Measurements from ENCODE around the gene NBEAL2.

Gene NBEAL2

GRCh38 chr3:46987319-46987742 is 7.9 kb downstream of the NBEAL2 start:
- no peak overlapping the region for H3K27ac ChIP-seq (ENCODE audit: extremely low read depth, low read depth, low read length)
- CTCF ChIA-PET: interaction anchor here (0.6 to 1.2 kb wide), 2 partner anchors 12 to 92 kb away, joined by 3 to 5 read pairs; no protein-coding TSS in a partner anchor
- H3K4me1 ChIP-seq (ENCODE audit: control insufficient read depth, insufficient read depth, low read length): no peaks in the 10 kb centered on the region
- no peak for TF ChIP-seq BCL6B (tag by site-specific recombination; IDR thresholded peaks at IDR 0.05)
- TF ChIP-seq SP7 (tag by site-specific recombination; IDR thresholded peaks at IDR 0.05): no peak
- TF ChIP-seq ZNF610 (tag by site-specific recombination; IDR thresholded peaks at IDR 0.05; ENCODE audit: borderline replicate concordance): no peak
- no peak for TF ChIP-seq ZNF777 (tag by site-specific recombination; IDR thresholded peaks at IDR 0.05; ENCODE audit: borderline replicate concordance)
- TF ChIP-seq ZNF514 (tag by site-specific recombination; IDR thresholded peaks at IDR 0.05): no peak
- no peak for TF ChIP-seq ZNF341 (tag by site-specific recombination; IDR thresholded peaks at IDR 0.05; ENCODE audit: low read depth)
- no peak for TF ChIP-seq GFI1B (tag by site-specific recombination; IDR thresholded peaks at IDR 0.05)
- TF ChIP-seq RBAK (tag by site-specific recombination; IDR thresholded peaks at IDR 0.05): no peak
- no peak for TF ChIP-seq ZSCAN16 (tag by site-specific recombination; IDR thresholded peaks at IDR 0.05)
- TF ChIP-seq MYNN (tag by site-specific recombination; IDR thresholded peaks at IDR 0.05; ENCODE audit: borderline replicate concordance): no peak
- no peak for TF ChIP-seq ZSCAN5A (tag by site-specific recombination; IDR thresholded peaks at IDR 0.05)
- no peak for TF ChIP-seq ZNF10 (tag by site-specific recombination; IDR thresholded peaks at IDR 0.05)
- no peak for TF ChIP-seq ZNF433 (tag by site-specific recombination; IDR thresholded peaks at IDR 0.05; ENCODE audit: low read depth)
- TF ChIP-seq ZNF704 (tag by site-specific recombination; IDR thresholded peaks at IDR 0.05): no peak
- no peak for TF ChIP-seq ZNF580 (tag by site-specific recombination; IDR thresholded peaks at IDR 0.05)
- H3K4me3 ChIP-seq (ENCODE audit: low read depth, low read length): no peak overlapping the region
- peaks cover 0 to 24% of the 10 kb centered on the region in 2 experiments; a peak in 1 of 3 replicates for H3K36me3 ChIP-seq (ENCODE audit: control insufficient read depth in 2 of 2, insufficient read depth in 1 of 2, low read length in 2 of 2)
- POLR2A ChIA-PET: no interaction called here
- H3K9me3 ChIP-seq (ENCODE audit: control insufficient read depth, insufficient read depth, low read depth, low read length): no peaks in the 10 kb centered on the region

- Histone ChIP-seq H3K4me3 (ENCODE audit: low read depth, low read length) (no peak overlapping the region), H3K4me1 (ENCODE audit: control insufficient read depth, insufficient read depth, low read length) (no peaks in the 10 kb centered on the region), H3K36me3 (ENCODE audit: control insufficient read depth in 2 of 2, insufficient read depth in 1 of 2, low read length in 2 of 2) (peaks cover 0 to 24% of the 10 kb centered on the region in 2 experiments; a peak in 1 of 3 replicates), H3K27ac (ENCODE audit: extremely low read depth, low read depth, low read length) (no peak overlapping the region), H3K9me3 (ENCODE audit: control insufficient read depth, insufficient read depth, low read depth, low read length) (no peaks in the 10 kb centered on the region)
- ChIA-PET CTCF (interaction anchor here (0.6 to 1.2 kb wide), 2 partner anchors 11 to 92 kb away, joined by 3 to 5 read pairs; no protein-coding TSS in a partner anchor), POLR2A (no interaction called here)
- TF ChIP-seq ZNF558 (tag by site-specific recombination; IDR thresholded peaks at IDR 0.05) (no peak), KLF7 (tag by site-specific recombination; IDR thresholded peaks at IDR 0.05; ENCODE audit: borderline replicate concordance) (no peak), ZNF18 (tag by site-specific recombination; IDR thresholded peaks at IDR 0.05) (0 out of 2 replicates have a peak, but pooled peaks have one; percentile 17), SCRT2 (tag by site-specific recombination; IDR thresholded peaks at IDR 0.05) (peak; percentile 52; the same call in 1 of the 2 replicates), ZNF280C (tag by site-specific recombination; IDR thresholded peaks at IDR 0.05) (no peak), KLF1 (tag by site-specific recombination; IDR thresholded peaks at IDR 0.05) (peak; percentile 51)
Observed at GRCh38 chr3:46987743-46988401, 8.4 kb downstream of the NBEAL2 start.

All from HEK293 (cell line).